Measurements from ENCODE around the gene P4HA2. TPM values are rescaled to one million over a fixed set of nuclear protein-coding genes. Genes with fewer than 3 reads are reported as not detected.

The P4HA2 gene
- total RNA-seq, 1 experiment from 2014 or later: 66.3 TPM

- in situ Hi-C loops (cut with HindIII; ENCODE audit: low pct_unique_long_range_greater_than_20kb, low sequenced_read_pairs): no loop called here
- DNase-seq (ENCODE audit: low read depth, low spot score): no peak
Observed at GRCh38 chr5:132218321-132218720, 9.3 kb downstream of the P4HA2 start.

GRCh38 chr5:132215329-132215728 is 12.3 kb downstream of the P4HA2 start:
- in situ Hi-C loops (cut with HindIII; ENCODE audit: low pct_unique_long_range_greater_than_20kb, low sequenced_read_pairs): no loop called here
- DNase-seq (ENCODE audit: low read depth, low spot score): no peak

DNA sequence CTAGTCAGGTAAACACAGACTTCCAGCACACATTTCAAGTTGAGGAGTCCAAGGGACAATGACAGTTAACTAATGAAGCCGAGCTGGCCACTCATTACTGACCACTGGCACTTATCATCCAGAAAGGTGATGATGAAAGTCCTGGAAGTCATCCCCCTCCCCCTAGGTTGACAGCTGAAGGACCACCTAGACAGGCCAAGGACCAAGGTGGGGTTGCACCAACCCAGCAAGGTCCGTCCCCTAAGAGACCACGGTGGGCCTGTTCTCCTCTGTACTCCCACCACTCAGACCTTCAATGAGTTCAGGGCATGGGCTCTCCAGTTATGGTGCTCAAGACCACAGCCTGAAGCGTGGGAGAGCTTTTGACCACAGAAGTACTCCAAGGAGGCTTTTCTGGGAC is 13.2 kb downstream of the P4HA2 start:
- in situ Hi-C loops (cut with HindIII; ENCODE audit: low pct_unique_long_range_greater_than_20kb, low sequenced_read_pairs): no loop called here
- no peak for DNase-seq (ENCODE audit: low read depth, low spot score)

- in situ Hi-C loops (cut with HindIII; ENCODE audit: low pct_unique_long_range_greater_than_20kb, low sequenced_read_pairs): no loop called here
- no peak for DNase-seq (ENCODE audit: low read depth, low spot score)
Observed at GRCh38 chr5:132213666-132214065, 14.0 kb downstream of the P4HA2 start.

DNA sequence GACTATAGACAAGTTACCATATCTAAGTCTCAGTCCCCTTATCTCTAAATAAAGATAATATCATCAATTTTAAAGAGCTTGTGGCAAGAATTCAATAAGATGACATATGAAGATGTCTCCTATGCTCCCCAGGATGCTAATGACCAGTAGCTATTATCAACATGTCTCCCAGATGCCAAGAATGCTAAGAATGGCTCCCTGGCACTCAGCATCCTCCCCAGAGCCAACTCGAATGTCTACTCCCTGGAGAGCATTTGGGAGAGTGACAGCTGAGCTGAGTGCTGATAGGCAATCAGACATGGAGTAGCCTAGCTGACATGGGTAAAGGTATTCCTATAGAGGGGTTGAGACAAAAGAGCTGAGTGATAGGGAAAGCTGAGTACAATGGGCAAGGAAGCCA is 15.9 kb downstream of the P4HA2 start:
- in situ Hi-C loops (cut with HindIII; ENCODE audit: low pct_unique_long_range_greater_than_20kb, low sequenced_read_pairs): no loop called here
- no peak for DNase-seq (ENCODE audit: low read depth, low spot score)

DNA sequence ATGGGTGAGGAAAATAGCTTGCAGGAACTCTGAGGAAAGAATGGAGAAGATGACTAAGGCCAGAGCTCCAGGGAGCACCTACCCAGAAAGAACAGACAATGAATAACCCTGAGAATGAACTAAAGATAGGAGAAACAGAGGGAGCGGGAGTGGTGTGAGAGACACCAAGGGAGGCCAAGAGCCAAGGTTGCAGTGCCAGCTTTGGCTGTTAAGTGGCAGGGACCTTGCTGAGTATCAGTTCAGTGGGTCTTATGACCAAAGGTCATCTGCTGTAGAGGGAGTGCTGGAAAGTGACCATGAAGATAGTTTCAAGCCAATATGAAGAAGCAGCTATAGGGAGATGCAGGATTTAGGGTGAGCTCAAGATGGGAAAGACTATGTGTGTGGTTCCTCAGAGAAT is 16.7 kb downstream of the P4HA2 start:
- DNase-seq (ENCODE audit: low read depth, low spot score): no peak
- in situ Hi-C loops (cut with HindIII; ENCODE audit: low pct_unique_long_range_greater_than_20kb, low sequenced_read_pairs): no loop called here

DNA sequence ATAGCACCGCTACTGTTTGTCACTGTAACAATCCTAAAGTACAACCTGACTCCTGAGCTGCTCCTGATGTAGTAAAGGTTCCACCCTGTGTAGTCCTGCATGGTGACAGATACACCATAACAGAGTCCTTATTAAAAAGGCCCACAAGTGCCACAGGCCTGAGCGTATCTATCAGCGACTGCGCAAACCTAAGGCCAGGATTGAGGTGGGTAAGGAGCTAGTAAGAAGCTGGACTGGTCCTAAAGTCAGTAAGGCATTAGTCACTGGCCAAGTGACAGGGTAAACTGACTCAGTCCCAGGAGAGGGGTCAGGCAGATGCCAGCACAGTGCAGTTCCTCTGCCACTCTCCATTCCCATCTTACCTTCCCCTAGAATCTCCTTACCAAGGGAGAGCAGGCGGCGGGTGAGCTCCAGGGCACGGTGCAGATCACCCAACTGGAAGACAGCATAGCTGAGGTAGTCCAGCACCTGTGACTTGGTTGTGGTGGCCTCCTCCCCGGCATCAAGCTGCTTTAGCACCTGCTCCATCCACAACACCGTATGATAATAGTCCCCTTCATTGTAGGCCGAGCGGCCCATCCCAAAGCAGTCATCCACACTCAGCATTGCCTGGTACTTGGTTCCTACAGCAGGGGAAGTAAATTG is 17.6 kb downstream of the P4HA2 start:
- DNase-seq (ENCODE audit: low read depth, low spot score): no peak
- in situ Hi-C loops (cut with HindIII; ENCODE audit: low pct_unique_long_range_greater_than_20kb, low sequenced_read_pairs): no loop called here

- no peak for DNase-seq (ENCODE audit: low read depth, low spot score)
- in situ Hi-C loops (cut with HindIII; ENCODE audit: low pct_unique_long_range_greater_than_20kb, low sequenced_read_pairs): no loop called here
Observed at GRCh38 chr5:132209131-132209530, 18.5 kb downstream of the P4HA2 start.

- in situ Hi-C loops (cut with HindIII; ENCODE audit: low pct_unique_long_range_greater_than_20kb, low sequenced_read_pairs): no loop called here
- DNase-seq (ENCODE audit: low read depth, low spot score): no peak
Observed at GRCh38 chr5:132207778-132208177, 19.9 kb downstream of the P4HA2 start.

DNA sequence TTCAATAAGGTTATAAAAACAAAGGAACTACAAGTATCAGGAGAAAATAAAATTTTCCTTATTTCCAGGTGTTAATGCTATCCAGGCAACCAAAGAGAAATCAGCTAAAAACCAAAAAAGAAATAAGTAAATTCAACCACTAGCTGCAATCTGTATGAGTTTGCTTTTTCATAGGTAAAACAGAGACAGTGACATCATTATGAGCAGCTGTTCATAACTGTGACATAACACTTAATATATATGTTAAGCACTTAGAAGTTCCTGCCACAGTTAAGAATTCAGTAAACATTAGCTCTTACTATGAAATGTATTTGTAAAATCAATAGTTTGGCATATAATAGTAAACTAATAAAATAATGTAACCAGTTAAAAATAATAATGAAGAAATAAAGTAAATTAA is 20.9 kb downstream of the P4HA2 start:
- in situ Hi-C loops (cut with HindIII; ENCODE audit: low pct_unique_long_range_greater_than_20kb, low sequenced_read_pairs): no loop called here
- no peak for DNase-seq (ENCODE audit: low read depth, low spot score)

DNA sequence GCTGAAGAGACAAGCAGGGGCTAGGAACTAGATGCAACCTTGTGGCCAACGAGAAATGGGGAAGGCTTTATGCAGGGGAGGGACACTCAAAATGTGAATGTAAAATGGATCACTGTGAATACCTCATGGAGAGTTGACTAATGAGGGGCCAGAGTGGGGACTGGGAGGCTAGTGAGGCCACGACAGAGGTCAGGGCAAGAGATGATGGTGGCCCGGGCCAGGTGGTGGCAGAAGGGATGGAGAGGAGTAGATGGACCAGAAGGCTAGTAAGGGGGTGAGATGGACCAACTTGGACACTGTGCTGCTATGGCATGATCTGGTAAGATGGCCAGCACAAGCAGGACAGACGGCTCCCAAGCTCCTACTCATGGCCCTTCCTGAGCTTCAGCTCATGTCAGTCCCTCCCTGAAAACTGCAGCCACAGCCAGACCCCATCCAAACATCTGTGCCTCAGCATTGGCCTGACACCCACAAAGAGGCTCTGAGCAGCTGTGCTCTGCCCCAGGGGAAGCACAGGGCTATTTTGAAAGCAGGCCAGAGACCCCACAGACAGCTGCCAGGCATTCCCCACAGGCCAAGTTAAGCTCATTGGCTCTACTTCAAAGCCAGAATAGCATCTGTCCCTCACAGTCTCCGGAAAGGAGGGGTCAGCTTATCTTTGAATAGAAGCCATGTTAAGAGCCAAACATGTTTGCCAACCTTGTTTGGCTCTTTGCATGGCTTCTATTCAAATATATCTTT is 22.1 kb downstream of the P4HA2 start:
- in situ Hi-C loops (cut with HindIII; ENCODE audit: low pct_unique_long_range_greater_than_20kb, low sequenced_read_pairs): no loop called here

DNA sequence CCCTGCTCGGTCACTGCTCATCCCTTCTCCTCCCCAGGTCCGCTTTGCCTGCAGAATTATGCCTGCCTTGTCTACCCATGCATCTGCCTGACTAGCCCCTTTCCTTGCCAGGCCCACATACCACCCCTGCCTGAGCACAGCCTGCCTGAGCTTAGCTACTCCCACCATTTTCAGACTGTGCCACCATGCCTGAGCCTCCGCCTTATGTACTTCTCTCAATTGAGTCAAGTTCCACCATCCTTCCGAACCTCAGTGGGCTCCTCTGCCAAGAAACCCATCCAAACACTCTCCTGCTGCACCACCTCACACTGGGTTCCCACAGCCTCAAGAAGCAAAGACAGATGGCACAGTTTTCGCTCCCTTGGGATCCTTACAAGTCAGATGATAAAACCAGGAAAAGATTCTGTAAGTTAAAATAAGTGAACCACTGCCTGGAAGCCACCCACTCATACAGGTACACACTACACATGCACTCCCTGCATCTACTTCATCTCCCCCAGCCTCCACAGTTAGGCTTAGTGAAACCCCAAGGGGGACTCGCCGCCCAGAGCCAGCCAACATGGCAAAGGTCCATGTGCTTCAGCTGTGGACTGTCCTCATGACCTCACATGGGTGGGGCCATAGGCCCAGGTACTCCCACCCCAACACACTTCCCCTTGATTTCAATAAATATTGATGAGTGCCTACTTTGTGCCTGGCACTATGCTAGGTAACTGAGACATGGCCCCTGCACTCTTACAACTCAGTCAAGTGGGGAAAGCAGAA is 23.1 kb downstream of the P4HA2 start:
- in situ Hi-C loops (cut with HindIII; ENCODE audit: low pct_unique_long_range_greater_than_20kb, low sequenced_read_pairs): no loop called here
- DNase-seq (ENCODE audit: low read depth, low spot score): no peak

More for the DNA sequence above, 22.1 kb downstream of the P4HA2 start:
- DNase-seq (ENCODE audit: low read depth, low spot score): no peak

GRCh38 chr5:132203916-132204315 is 23.7 kb downstream of the P4HA2 start:
- in situ Hi-C loops (cut with HindIII; ENCODE audit: low pct_unique_long_range_greater_than_20kb, low sequenced_read_pairs): no loop called here
- DNase-seq (ENCODE audit: low read depth, low spot score): no peak

GRCh38 chr5:132203464-132203818 is 24.2 kb downstream of the P4HA2 start:
- in situ Hi-C loops (cut with HindIII; ENCODE audit: low pct_unique_long_range_greater_than_20kb, low sequenced_read_pairs): no loop called here
- no peak for DNase-seq (ENCODE audit: low read depth, low spot score)

DNA sequence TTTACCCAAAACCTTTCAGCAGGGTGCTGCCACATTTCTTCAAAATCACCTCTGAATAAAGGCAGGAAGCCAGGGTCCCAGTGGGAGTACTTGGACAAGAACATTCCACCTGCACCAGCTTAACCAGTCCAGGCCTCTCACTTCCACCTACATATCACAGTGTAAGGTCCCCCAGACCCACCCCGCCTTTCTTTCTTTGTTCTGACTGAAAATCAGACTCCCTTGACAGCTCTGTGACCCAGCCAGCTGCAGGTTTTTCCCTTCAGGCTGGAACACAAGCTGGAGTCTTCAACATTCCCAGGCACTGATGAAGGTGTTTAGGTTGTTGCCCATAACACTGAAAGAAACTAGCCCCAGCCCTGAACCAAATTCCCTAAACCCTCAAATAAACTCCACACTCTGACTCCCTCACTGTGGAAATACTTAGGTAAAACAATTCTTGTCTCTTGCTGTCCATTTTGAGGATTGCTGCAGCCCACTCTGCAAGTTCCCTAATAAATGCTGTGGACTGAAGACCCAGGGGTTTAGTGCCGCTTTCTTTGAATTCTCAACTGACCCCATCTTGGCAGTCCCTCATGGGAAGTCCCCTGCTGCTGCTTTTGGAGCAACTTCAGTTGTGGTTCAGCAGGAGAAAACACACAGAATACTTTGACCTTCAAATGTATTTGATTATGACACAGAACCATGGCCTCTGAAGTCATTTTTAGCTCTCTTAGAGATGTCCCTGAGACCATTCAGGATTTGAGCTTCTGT is 24.8 kb downstream of the P4HA2 start:
- no peak for DNase-seq (ENCODE audit: low read depth, low spot score)
- in situ Hi-C loops (cut with HindIII; ENCODE audit: low pct_unique_long_range_greater_than_20kb, low sequenced_read_pairs): no loop called here

- DNase-seq (ENCODE audit: low read depth, low spot score): no peak
Observed at GRCh38 chr5:132199116-132199680, 28.5 kb downstream of the P4HA2 start.

DNA sequence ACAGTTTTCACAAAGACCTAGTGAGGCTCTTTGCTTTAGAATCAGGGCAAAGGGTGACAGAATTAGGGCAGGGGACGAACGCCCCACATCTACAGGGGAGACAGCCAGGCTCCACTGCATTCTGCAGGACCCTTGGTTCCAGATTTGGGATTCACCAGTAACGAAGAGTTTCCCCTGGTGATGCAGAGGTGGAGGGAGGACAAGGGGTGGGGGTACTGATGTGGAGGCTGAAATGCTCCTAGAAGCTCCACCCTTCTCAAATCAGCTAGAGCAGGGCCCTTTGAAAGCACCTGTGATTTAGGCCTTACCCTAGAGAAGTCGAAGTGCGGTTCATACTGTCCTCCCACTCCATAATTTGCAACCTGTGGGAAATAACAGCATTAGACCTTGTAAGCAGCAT is 29.1 kb downstream of the P4HA2 start:
- DNase-seq (ENCODE audit: low read depth, low spot score): no peak
- in situ Hi-C loops (cut with HindIII; ENCODE audit: low pct_unique_long_range_greater_than_20kb, low sequenced_read_pairs): no loop called here

More at GRCh38 chr5:132199116-132199680, 28.5 kb downstream of the P4HA2 start:
- in situ Hi-C loops (cut with HindIII; ENCODE audit: low pct_unique_long_range_greater_than_20kb, low sequenced_read_pairs): no loop called here

DNA sequence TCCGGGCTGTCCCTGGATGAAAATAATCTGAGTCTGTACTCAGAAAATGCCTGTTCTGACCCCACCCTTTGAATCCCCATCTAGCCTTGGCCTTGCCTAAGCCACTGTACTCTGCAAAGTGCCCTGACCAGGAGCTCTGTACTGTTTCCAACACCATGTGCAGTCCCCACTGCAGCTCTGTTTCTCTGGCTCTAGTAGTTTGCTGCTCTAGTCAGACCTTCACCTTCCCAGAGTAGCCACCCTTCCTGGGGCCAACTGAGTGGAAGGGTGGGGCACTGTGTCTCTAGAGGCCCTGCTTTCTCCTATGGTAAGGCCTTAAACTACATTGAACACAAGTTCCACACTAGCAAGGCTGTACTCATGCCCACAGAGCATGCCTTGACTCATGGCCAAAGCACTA is 31.9 kb downstream of the P4HA2 start:
- in situ Hi-C loops (cut with HindIII; ENCODE audit: low pct_unique_long_range_greater_than_20kb, low sequenced_read_pairs): no loop called here

More for the DNA sequence above, 31.9 kb downstream of the P4HA2 start:
- no peak for DNase-seq (ENCODE audit: low read depth, low spot score)
